ENCODE results near the gene DDX23.
"Not testable (repeated sequence)": the region's sequence is repeated elsewhere in the genome, so short reads cannot be mapped to it uniquely, and the experiment has no call there.

The DDX23 gene

DNA sequence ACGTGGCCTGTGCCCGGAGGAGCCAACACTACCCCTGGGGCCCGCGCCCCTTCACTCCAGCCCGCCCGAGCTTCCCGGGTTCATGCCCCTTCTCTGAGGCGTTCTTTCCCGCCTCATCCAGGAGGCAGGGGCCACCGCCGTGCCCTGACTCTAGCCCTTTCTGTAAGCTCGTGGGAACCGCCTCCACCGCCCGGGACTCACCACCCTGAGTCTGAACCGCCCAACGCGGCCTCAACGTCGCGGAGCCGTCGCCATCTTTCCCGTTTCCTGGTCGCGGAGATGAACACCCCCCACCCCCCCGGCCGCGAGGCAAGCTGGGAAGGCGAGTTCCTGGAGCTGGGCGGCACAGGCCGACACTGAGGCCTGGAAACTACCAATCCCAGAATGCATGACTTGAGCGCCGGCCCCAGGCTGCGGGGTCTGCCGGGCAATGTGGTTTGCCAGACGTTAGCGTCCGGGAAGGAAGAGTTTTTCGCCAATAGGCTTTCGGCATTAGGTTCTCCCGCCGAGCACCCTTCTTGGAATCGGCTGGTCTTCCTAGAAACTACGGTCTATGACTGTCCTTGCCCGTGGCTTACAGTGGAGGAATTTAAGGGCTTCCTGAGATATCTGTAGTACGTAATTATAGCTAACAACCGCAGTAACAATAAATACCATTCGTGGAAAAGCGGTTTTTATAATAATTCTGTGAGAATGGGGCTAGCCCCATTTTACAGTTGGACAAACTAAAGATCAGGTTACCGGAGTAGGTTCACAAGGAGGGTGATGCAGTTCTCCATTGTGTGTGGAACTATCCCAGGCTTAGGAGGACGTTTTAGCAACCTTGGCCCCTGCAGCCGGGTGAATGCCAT is at the start of gene DDX23:
Gene DDX23, minus strand, starts transcription at position 281 of the 851 bp plus-strand sequence. CDS start 6,381 bp downstream, outside the sequence.
- peak; percentile 97 for DNase-seq

DNA sequence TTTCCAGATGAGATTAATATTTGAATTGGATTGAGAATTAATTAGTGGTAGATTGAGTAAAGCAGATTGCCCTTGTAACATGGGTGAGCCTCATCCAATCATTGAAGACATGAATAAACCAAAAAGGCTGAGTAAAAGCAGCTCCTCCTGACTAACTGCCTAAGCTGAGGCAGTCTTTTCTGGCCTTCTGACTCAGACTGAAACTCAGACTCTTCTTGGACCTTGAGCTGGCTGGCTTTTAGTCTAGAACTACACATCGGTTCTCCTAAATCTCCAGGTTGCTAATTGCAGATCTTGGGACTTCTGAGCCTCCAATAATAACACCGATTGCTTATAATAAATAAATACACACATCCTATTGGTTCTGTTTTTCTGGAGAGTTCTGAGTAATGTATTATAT is 49.3 kb upstream of the DDX23 start:
- DNase-seq: no peak

DNA sequence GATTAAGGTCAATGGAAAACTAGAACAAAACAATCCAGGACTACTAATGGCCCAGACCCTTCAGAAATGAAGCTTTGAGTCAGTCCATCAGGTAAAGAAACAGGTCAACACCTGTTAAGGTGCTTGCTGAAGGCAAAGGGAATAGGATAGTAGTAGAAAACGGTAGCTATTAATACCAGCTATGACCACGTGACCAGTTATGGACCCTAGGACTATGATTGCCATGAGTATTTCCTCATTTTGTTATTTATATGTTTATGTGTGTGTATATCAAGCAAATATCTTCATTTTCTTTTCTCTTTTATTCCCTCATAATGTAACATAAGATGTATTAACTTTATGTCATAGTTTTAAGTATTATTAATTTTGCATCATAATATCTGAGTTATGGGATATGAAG is 47.7 kb upstream of the DDX23 start:
- DNase-seq: no peak

DNA sequence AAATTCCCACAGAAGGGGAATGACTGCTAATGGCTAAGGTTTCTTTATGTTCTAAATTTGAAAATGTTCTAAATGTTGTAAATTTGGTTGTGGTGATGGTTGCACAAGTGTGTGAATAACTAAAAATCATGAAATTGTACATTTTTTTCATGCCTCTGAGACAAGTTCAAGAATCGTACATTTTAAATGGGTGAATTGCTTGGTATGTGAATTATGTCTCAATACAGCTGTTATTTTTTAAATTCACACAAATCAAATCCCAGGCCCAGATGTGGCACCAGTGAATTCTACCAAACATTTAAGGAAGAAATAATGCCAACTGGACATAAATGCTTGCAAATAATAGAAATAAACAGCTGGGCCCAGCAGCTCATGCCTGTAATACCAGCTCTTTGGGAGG is 42.3 kb upstream of the DDX23 start:
- DNase-seq: no peak

DNA sequence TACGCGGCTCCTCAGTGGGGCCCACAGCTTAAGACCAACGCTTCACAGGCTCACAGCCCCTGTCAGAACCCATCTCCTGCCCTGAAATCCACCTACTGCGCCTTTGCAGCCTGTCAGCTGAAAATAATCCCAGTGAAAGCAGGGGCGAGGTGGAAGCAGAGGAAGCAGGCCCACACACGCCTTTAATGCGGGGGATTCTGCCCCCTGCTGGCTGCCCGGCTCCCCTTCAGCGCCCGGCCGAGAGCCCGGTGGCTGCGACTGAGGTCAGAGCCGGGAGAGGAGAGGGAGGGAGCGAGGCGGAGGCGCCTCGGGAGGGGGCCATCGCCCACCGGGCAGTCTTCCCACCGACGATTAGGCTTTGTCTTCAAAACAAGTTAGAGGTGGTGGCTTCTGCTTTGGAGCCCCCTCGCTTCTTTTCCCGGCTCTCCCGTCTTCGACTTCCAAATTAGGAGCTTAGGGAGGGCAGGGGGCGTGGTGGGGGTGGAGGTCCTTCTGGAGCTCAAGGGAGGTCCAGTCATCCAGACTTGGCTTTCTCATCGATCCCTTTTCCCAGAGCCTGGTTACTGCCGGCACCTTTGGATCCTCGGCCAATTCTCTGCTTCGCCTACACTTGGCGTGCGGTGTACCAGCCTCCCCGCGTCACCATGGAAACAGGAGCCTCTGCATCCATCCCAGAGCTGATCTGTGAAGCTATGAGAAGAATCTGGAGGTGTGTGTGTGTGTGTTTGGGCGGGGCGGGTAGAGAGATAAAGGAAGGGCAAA is 38.9 kb upstream of the DDX23 start:
- peak; percentile 14 for DNase-seq

DNA sequence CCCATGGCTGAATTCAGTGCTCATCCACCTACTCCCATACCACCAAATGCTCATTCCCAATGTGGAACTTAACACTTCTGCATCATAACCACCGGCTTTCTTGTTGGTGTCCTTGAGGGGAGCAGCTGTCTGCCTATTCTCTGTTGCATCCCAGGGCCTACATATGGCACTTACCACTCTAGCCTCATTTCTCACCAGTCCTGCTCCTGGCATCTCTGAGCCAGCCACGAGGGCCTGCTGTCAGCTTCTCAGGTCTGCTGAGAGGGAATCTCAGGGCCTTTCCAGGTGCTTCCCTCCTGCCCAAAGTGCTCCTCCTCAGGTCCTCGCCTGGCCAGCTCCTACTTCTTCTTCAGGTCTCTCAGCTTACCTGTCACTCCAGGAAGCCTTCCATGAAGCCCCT is 37.7 kb upstream of the DDX23 start:
- DNase-seq: no peak

DNA sequence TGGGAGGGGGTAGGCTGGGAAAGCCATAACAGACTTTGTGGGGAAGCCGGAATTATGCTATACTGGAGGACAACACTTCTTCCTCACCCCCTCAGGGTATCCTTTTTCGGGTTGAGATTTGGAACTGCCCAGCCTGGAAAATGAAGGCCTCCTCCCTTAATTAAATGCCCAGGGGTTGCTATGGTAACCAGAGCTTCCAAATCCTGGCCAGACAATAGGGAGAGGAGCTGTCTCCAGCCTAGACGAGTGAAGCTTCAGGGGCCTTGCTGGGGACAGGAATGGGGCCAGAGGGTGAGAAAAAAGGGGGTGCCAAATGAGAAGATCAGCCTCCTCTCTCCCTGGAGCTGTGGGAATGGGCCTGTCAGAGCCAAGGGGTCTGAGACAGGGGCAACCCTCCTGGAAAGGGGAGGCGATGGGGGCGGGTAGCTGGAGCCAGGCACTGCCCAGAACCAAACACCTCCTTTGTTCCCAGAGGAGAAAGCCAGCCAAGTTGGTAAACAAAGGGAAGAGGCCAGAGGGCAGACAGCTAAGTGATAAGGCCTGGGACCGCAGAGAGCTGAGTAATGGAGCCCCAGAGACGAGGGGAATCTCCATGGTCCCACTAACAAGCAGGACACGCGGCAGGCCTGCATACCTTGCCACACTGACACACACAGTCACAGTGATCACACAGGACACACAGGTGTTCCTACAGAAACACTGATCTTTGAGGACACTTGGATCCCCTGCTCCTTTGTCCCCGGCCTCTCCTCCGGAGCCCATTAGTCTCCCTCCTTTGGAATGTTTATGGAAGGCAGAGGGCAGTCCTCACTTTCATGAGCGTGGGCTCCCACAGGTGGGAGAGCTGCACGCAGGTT is 31.6 kb upstream of the DDX23 start:
- DNase-seq: no peak

DNA sequence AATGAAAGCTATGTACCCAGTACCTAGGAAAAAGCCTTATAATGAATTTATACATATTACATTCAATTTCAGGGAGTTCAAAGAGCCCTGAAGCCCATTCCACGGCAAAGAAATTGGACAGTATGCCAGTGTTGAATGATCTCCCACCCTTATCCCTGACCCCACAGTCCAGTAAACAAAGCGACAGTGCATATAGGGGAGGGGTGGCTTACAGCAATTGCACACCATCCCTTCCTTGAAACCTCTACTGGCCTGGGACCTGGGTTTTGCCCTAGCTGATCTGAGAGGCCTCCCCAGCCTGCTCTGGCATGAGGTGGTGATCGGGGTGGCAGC is 31.0 kb upstream of the DDX23 start:
- DNase-seq: no peak

DNA sequence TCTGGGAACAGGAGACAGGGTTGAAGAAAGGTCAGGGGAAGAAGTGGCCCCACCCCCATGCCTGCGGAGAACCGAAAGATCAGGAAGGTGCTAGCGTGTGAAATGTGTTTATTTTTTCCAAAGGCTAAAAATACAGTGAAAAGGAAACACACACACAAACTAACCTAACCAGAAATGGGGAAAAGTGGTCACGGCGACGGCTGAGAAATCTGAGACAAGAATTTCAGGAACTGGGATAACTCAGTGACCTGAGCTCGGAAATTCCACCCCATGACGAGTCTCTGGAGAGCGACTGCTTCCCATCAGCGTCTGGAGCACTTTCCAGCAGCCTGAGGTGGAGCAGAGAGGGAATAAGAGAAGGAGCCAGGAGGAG is 30.3 kb upstream of the DDX23 start:
- DNase-seq: no peak

DNA sequence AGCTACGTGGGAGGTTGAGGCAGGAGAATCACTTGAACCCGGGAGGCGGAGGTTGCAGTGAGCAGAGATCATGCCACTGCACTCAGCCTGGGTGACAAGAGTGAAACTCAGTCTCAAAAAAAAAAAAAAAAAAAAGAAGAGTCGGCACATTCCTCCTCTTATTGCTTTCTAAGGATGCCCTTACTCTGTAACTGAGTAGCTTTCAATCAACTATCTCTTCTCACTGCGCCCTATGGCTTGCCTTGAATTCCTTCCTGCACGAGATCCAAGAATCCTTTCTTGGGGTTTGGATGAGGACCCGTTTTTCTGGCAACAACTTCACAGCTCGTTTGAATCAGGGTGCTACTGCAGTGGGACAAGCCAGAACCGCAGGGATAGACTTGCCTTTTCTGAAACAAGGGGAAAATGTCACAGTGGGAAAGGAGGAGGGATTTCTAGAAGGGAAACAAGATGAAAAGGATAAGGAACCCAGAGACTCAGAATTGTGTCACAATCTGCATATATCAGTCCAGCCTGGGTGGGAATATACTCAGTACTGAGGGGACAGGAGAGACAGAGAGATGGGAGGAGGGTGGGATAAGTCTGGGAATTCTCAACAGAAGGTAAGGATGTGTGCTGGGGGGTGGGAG is 29.8 kb upstream of the DDX23 start:
- DNase-seq: no peak

DNA sequence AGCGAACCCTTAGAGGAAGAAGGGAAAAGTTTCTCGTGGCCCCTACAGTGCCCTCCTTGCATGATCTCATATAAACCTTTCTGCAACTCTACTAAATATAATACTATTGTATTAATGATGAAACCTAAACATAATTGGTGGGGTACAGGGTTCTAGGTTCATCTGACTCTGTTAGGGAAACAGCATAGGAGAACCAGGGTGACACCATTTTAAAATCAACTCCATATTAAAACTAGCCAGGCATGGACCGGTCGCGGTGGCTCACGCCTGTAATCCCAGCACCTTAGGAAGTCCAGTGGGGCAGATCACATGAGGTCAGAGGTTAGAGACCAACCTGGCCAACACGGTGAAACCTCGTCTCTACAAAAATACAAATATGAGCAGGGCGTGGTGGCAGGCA is 28.7 kb upstream of the DDX23 start:
- DNase-seq: no peak

DNA sequence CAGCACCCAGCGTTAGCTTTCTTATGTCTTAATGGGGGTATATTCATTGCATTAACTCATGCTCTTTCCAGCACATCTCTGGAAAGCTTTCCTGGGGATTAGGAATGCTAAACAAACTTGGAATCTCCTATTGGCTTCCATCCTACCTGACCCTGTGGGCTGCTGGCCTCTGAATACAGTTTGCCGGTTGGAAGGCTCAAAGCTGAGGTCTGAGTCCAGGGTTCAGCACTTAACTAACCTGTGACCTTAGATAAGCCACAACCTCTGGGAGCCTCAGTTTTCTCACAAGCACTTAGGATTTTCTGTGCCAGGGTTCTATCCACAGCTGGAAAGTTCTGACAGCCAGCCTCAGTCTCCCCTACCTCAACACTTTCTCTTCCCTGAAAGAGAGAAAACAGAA is 26.6 kb upstream of the DDX23 start:
- DNase-seq: no peak

DNA sequence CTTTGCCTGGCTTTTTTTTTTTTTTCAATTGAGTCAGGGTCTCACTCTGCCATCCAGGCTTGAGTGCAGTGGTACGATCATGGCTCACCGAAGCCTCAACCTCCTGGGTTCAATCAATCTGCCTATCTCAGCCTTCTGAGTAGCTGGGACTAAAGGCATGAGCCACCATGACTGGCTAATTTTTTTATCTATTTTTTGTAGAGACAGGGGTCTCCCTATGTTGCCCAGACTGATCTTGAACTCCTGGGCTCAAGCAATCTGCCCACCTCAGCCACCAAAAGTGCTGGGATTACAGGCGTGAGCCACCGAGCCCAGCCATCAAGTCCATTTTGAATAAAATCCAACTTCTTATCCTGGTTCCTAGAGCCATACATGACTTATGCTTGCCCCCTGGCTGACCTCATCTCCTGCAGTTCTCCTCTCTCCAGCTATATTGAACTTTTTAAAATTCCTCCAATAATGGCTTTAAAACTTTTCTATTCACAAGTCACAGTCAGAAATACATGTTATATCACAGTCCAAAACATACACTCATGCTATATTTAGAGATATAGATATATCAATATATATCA is 24.1 kb upstream of the DDX23 start:
- DNase-seq: no peak

DNA sequence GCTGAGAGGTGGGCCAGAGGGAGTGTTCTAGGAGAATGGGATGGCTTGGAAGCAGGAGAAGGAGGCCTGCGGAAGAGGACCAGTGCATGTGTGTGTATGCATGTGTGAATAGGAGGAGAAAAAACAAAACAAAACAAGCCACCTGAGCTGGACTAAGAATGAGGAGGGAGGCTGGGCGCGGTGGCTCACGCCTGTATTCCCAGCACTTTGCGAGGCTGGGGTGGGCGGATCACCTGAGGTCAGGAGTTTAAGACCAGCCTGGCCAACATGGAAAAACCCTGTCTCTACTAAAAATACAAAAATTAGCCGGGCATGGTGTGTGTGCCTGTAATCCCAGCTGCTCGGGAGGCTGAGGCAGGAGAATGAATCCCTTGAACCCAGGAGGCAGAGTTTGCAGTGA is 21.6 kb upstream of the DDX23 start:
- not testable (repeated sequence) for DNase-seq

DNA sequence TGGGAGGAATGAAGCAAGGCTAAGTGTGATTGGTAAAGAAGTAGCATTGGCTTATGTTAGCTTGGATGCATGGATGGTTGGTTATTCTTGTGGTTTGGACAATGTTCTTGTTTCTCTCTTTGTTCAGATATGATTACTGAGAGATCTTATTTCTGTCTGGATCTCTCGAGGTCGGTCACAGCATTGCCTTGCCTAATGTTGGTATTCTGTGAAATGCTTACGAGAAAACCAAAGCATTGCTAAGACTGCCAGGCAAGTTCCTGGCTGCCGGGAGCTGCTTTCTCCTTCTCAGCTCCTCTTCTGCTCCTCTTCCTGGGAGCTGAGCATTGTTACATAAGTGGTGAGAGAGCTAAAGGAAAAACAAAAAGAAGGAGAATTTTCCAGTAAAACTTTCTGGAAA is 21.1 kb upstream of the DDX23 start:
- no peak for DNase-seq

DNA sequence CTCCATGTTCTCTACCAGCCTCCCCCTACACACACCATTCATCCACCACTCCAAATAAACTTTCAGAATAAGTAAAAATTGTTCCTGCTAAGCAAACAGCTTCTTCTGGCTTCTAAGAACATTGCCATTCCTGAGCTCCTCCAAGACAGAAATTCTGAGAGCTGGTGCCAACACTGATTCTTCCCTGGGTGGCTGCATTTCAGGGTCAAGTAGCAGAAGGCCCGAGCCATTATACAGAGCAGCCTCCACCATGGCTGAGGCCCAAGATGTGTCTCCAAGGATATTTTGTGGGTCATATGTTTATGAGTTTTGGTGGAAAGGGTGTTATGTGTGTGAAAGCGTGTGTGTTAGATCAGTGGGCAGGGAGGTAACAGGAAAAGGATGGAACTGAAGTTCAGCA is 17.2 kb upstream of the DDX23 start:
- no peak for DNase-seq

DNA sequence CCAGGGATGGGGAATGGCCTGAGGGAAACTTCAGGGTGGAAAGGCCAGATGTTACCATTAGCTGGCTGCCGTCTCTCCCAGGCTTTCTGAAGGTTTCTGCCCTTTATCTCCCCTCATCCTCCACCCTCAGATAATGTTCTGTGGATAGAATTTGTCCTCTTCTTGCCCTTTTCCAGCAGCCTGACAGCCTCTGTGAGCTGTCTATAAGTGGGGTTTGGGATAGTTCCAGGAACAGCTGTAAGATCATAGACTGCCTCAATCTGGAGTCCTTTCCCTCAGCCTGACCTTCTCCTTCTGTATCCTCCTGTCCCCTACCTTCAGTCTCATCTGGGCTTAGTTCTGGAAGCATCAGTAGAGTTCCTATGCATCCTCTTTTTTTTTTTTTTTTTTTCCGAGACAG is 16.5 kb upstream of the DDX23 start:
- no peak for DNase-seq

DNA sequence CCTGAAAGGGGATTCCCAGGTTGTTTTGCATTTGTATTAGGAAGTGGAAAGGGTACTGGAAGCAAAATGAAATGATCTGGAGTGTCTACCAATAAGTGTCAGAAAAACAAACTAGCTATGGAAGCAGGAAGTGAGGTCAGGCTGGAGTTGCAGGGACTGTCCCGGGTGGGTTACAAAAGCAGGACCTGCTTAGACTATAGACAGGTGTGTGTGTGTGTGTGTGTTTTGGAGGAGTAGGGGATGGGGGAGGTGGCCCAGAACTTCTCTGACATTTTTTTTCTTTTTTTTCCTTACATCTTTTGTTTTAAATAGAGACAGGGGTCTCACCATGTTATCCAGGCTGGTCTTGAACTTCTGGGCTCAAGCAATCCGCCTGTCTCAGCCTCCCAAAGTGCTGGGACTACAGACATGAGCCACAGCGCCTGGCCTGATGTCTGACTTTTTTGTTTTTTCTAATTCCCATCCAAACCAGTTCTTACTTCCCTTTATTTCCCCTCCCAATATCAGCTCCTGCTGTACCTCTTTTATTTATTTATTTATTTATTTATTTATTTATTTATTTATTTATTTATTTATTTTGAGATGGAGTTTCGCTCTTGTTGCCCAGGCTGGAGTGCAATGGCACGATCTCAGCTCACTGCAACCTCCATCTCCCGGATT is 14.2 kb upstream of the DDX23 start:
- no peak for DNase-seq

DNA sequence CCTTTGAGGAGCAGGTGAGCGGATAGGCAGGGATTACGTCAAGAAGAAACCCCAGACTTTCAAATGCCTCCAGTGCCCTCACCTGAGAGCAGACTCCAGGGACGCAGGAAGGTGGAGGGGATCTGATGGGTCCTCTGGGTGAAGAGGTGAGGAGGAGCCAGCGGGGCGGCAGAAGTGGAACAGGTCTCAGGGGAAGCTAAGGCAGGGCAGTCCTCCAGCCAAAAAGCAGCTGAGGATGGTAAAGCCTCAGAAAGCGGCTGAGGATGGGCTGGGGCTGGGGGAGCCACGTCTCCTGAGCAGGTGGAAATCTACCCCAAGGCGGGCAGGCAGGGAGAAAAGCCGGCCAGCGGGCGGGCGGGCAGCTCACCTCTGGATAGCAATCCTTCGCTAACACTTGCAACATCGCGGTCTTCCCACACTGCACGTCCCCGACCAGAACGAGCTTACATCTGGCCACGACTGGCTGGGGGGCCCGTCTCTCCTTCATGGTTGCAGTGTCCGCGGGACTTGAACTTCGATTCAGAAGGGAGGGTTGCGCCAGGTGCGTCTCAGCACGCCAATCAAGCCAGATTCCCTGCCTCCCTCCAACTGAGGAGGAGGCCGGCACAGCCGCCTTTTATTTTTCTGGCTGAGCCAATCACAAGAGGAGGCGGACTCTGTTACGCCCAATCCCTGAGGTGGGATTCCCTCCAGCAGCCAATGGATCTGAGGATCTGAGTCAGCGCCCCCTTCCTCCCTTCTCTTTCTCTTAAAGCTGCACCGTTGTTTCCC is 13.5 kb upstream of the DDX23 start, which contains the start of gene RND1:
Gene RND1, minus strand, starts transcription at position 590 of the 771 bp plus-strand sequence. Its CDS starts 103 bp downstream, at position 487.
- peak; percentile 90 for DNase-seq

DNA sequence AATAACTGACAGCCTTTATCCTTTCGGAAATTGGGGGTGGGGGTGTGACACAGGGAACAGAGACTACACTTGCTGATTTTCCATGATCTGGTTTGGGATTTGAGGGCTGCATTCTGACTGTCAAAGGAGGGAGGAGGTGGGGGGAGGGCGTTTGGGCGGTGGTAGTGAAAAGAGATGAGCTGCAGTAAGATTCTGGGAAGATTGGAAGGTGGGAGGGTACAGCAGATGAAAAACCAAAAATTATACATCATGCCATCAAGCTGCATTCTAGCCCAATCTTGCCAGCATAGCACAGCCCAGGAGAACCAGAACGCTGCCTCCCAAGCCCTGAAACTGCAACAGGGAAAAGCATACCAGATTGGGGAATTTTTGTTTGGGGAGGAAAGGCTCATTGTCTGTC is 11.3 kb upstream of the DDX23 start:
- no peak for DNase-seq

DNA sequence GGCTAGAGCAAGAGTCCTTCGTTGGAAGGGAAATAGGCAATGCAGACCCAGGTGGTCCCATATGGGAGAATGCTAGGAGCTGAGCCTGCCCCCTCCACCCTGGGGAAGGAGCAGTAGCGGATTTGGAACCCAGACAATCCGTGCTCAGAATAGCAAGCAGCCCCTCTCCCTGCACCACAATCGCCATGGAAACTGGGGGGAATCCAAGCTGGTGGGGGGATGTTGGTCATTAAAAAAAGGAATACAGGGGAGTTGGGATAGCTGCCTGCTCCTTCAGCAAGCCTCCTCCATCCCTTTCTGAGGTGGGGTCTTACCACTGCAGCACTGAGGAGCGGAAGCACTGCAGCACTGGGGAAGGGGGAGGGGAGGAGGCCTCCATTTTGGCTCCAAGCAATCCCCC is 10.8 kb upstream of the DDX23 start:
- DNase-seq: no peak
